ENCODE data around the gene ACMSD. TPM values are rescaled to one million over a fixed set of nuclear protein-coding genes. Genes with fewer than 3 reads are reported as not detected.

Gene ACMSD
- total and polyA plus RNA-seq, 2 of the 4 experiments (the other 2 are of a cell fraction) = not detected

GRCh38 chr2:134918526-134919340, 80.3 kb downstream of the ACMSD start, which contains the start of gene CCNT2 (continued):
- TF ChIP-seq FOS (IDR thresholded peaks at IDR 0.05; ENCODE audit: low read depth, low read length) = no peak
- TF ChIP-seq ELK1 (IDR thresholded peaks at IDR 0.05; ENCODE audit: borderline replicate concordance, low read depth, low read length) = no peak
- TF ChIP-seq MXI1 (IDR thresholded peaks at IDR 0.05; ENCODE audit: borderline replicate concordance, low read depth, low read length) = no peak; the same call in 1 of the 2 replicates
- TF ChIP-seq RCOR1 (IDR thresholded peaks at IDR 0.05; ENCODE audit: insufficient replicate concordance, low read length) = no peak
